ENCODE data around the gene TBCC.

GRCh38 chr6:42771741-42772100 is 25.8 kb upstream of the TBCC start:
- TF ChIP-seq, protein P1, sequence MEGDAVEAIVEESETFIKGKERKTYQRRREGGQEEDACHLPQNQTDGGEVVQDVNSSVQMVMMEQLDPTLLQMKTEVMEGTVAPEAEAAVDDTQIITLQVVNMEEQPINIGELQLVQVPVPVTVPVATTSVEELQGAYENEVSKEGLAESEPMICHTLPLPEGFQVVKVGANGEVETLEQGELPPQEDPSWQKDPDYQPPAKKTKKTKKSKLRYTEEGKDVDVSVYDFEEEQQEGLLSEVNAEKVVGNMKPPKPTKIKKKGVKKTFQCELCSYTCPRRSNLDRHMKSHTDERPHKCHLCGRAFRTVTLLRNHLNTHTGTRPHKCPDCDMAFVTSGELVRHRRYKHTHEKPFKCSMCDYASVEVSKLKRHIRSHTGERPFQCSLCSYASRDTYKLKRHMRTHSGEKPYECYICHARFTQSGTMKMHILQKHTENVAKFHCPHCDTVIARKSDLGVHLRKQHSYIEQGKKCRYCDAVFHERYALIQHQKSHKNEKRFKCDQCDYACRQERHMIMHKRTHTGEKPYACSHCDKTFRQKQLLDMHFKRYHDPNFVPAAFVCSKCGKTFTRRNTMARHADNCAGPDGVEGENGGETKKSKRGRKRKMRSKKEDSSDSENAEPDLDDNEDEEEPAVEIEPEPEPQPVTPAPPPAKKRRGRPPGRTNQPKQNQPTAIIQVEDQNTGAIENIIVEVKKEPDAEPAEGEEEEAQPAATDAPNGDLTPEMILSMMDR (IDR thresholded peaks at IDR 0.05), result no peak
- no peak for TF ChIP-seq POLR2A (IDR thresholded peaks at IDR 0.05)
